ENCODE results near the gene DNAH2.

DNAH2 gene

DNA sequence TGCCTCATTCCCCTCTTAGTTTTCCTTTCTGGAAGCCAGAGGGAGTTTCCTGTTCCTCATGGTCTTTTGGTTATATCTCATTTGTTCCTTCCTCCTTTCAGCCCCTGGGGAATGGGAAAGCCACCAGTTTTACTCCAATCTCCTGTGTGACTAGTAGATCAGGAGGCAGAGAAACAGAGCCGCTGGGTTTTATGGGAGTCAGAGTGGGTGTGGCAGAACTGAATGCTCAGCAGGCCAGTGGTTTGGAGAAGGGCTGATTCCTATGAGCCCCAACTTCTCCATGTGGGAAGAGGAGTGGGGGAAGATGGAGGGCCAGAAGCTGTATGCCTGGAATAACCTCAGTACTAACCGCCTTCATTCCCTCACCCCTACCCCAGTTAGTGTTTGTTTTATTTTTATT lies 4.1 kb downstream of the DNAH2 start:
- TF ChIP-seq, protein P1, sequence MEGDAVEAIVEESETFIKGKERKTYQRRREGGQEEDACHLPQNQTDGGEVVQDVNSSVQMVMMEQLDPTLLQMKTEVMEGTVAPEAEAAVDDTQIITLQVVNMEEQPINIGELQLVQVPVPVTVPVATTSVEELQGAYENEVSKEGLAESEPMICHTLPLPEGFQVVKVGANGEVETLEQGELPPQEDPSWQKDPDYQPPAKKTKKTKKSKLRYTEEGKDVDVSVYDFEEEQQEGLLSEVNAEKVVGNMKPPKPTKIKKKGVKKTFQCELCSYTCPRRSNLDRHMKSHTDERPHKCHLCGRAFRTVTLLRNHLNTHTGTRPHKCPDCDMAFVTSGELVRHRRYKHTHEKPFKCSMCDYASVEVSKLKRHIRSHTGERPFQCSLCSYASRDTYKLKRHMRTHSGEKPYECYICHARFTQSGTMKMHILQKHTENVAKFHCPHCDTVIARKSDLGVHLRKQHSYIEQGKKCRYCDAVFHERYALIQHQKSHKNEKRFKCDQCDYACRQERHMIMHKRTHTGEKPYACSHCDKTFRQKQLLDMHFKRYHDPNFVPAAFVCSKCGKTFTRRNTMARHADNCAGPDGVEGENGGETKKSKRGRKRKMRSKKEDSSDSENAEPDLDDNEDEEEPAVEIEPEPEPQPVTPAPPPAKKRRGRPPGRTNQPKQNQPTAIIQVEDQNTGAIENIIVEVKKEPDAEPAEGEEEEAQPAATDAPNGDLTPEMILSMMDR (IDR thresholded peaks at IDR 0.05; ENCODE audit: low read depth, low read length): no peak
- no peak for DNase-seq (ENCODE audit: low read depth in 2 of 2)
- H3K4me3 ChIP-seq (replicated peaks in 1 of 2; ENCODE audit: low read depth in 2 of 2, low read length in 2 of 2): no peak overlapping the region

DNA sequence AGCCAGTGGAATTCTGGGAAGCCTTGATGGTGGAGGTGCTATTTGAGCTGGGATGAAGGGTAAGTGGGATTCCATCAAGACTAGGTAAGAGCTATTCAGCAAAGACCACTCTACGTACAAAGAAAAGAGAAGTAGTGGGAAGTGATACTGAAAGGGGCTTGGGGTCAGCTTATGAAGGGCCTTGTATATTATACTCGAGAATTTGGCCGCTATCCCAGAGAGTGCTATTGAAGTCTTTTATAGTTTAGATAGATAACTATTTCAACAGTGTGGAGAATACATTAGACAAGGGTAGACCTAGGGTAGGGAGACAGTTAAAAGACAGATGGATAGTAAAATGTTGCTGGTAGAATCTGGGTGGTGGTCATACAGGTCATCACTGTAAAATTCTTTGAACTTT lies 10.3 kb downstream of the DNAH2 start:
- no peak for DNase-seq (ENCODE audit: low read depth in 2 of 2)
- TF ChIP-seq, protein P1 (IDR thresholded peaks at IDR 0.05; ENCODE audit: low read depth, low read length): no peak
- H3K4me3 ChIP-seq (replicated peaks in 1 of 2; ENCODE audit: low read depth in 2 of 2, low read length in 2 of 2): no peak overlapping the region

DNA sequence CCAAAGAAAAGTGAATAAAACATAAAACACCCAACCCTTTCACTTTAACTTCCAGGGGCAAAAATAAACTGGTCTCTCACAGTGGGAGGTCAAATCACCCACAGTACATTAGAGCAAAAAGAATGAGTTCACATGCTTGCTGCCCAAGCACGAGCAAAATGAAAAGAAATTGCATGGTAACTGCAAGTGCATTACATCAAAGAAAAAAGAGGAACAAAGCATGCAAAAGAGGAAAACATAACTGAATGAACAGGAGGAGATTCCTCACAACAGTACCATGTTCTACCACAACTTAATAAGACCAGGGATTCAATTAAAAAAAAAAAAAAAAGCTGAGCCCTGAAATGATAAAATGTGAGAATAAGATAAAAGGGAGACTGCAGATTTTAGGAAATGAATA lies 12.3 kb downstream of the DNAH2 start:
- TF ChIP-seq, protein P1 (IDR thresholded peaks at IDR 0.05; ENCODE audit: low read depth, low read length): no peak
- H3K4me3 ChIP-seq (replicated peaks in 1 of 2; ENCODE audit: low read depth in 2 of 2, low read length in 2 of 2): no peak overlapping the region
- DNase-seq (ENCODE audit: low read depth in 2 of 2): no peak

DNA sequence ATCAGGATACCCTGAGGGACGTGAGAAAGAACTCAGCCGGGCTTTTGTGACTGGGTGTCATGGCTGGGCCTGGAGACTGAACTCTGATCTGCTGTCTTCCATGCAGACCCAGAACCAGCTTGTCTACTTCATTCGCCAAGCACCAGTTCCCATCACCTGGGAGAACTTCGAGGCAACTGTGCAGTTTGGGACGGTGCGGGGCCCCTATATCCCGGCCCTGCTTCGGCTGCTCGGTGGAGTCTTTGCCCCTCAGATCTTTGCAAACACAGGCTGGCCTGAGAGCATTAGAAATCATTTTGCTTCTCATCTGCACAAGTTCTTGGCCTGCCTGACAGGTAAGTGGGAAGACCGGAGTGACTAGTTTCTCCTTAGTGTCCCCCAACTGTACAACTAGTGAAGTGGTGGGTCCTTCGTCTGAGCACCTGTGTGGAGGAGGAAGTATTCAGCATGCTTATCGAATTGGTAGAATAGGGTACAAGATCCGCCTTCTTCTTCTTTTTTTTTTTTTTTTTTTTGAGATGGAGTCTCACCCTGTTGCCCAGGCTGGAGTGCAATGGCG lies 15.5 kb downstream of the DNAH2 start:
- H3K4me3 ChIP-seq (replicated peaks in 1 of 2; ENCODE audit: low read depth in 2 of 2, low read length in 2 of 2): no peak overlapping the region
- TF ChIP-seq, protein P1 (IDR thresholded peaks at IDR 0.05; ENCODE audit: low read depth, low read length): no peak
- DNase-seq (ENCODE audit: low read depth in 2 of 2): no peak

DNA sequence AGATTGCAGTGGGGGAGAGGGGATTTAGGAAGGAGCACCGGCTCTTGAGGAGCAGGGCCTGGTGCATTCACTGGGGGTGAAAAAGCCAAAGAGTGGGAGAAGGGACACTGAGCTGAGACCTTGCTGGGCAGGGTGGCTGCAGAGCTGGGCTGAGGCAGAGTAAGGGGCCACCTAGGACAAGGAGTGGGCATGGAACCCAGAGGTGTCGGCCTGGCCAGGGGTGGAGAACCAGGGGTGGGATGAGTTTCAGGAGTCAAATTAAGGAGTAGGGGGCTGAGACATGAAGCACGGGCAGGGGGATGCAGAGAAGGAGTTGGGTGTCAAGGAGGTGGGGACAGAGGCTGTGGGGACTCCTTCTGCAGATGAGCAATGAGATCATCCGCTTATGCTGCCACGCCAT lies 20.1 kb downstream of the DNAH2 start:
- DNase-seq (ENCODE audit: low read depth in 2 of 2): no peak
- TF ChIP-seq, protein P1 (IDR thresholded peaks at IDR 0.05; ENCODE audit: low read depth, low read length): no peak
- H3K4me3 ChIP-seq (replicated peaks in 1 of 2; ENCODE audit: low read depth in 2 of 2, low read length in 2 of 2): no peak overlapping the region

DNA sequence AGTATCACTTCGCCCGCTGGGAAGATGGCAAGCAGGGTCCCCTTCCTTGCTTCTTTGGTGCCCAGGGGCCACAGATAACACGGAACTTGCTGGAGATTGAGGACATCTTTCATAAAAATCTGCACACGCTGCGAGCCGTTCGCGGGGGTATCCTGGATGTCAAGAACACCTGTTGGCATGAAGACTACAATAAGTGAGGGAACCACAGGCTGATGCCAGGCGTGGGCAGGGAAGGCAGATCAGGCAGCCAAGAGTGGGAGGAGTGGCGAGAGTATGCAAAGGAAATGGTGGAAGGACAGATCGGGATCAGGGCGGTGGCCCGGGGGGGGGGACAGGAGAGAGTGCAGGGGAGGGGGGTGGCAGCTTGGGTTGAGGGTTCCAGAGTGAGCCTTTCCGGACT lies 22.2 kb downstream of the DNAH2 start:
- no peak overlapping the region for H3K4me3 ChIP-seq (replicated peaks in 1 of 2; ENCODE audit: low read depth in 2 of 2, low read length in 2 of 2)
- DNase-seq (ENCODE audit: low read depth in 2 of 2): no peak
- TF ChIP-seq, protein P1 (IDR thresholded peaks at IDR 0.05; ENCODE audit: low read depth, low read length): no peak

DNA sequence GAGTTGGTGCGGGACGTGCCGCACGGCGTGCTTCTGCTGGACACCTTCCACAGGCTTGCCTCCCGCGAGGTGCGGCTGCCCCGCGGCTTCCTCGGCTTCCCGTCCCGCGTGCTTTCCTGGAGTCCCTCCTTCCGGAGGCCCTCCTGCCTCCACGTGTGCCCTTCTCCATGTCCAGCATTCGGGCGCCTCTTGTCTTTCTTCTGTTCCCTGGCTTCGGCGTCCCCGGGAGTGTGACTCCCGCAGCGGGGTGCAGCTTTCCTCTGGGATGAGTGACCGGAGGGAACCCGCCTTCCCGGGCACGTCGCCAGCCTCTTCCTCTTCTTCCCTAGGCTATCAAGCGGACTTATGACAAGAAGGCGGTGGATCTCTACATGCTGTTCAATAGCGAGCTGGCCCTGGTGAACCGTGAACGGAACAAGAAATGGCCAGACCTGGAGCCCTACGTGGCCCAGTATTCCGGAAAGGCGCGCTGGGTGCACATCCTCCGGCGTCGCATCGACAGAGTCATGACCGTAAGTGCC lies 23.0 kb downstream of the DNAH2 start:
- no peak for DNase-seq (ENCODE audit: low read depth in 2 of 2)
- H3K4me3 ChIP-seq (replicated peaks in 1 of 2; ENCODE audit: low read depth in 2 of 2, low read length in 2 of 2): no peak overlapping the region
- TF ChIP-seq, protein P1 (IDR thresholded peaks at IDR 0.05; ENCODE audit: low read depth, low read length): no peak
